ENCODE measurements around the gene BCAP31. TPM values are rescaled to one million over a fixed set of nuclear protein-coding genes. Genes with fewer than 3 reads are reported as not detected.

BCAP31 gene
- total RNA-seq, 1 experiment from 2014 or later, result 235 TPM

DNA sequence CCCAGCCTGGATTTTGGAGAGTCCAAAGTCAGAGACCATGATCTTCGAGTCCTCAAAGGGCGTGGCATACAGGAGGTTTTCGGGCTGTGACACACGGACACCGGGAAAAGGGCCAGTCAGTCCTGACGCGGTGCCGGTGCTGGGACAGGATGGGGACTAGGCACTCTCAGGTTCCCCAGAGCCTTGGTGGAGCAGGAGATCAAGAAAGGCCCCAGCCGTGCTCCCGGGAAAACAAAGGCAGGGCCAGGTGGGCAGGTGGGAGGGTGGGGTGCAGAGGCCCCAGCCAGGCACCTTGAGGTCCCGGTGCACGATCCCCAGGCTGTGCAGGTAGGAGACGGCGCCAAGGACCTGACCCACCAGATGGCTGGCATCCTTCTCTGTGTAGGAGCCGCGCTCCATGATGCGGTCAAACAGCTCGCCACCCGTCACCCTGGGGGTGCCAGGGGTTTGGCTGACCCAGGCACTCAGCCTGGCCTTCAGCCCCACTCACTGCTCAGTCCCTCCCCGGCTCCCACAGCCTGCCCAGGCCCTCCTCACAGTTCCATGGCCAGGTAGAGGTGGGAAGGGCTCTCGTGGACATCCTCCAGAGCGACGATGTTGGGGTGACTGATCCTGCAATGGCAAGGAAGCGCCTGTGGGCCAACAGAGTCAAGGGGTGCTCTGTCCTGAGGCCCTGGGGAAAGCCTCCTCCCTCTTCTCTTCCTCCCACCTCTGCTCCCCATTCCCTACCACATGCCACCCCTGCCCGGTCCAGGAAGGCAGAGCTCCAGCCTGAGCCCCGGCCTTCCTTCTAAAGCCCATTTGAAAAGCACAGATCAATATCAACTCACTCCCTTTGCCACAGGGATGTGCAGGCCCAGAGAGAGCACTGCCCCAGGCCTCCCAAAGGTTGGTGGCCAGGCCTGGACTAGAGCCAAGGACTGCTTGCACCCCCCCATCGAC lies 52.3 kb downstream of the BCAP31 start:
- TF ChIP-seq, protein P1, sequence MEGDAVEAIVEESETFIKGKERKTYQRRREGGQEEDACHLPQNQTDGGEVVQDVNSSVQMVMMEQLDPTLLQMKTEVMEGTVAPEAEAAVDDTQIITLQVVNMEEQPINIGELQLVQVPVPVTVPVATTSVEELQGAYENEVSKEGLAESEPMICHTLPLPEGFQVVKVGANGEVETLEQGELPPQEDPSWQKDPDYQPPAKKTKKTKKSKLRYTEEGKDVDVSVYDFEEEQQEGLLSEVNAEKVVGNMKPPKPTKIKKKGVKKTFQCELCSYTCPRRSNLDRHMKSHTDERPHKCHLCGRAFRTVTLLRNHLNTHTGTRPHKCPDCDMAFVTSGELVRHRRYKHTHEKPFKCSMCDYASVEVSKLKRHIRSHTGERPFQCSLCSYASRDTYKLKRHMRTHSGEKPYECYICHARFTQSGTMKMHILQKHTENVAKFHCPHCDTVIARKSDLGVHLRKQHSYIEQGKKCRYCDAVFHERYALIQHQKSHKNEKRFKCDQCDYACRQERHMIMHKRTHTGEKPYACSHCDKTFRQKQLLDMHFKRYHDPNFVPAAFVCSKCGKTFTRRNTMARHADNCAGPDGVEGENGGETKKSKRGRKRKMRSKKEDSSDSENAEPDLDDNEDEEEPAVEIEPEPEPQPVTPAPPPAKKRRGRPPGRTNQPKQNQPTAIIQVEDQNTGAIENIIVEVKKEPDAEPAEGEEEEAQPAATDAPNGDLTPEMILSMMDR (conservative IDR thresholded peaks at IDR 0.05; ENCODE audit: low read depth, low read length), result no peak
- TF ChIP-seq EZH2 (IDR thresholded peaks at IDR 0.05; ENCODE audit: borderline replicate concordance, low read depth, low read length, poor library complexity, severe bottlenecking), result no peak
- Histone ChIP-seq H3K27ac (ENCODE audit: low read depth, low read length, poor library complexity, severe bottlenecking) (no peak overlapping the region), H3K4me1 (ENCODE audit: insufficient read depth, low read length, poor library complexity, severe bottlenecking) (no peaks in the 10 kb centered on the region), H3K9me3 (ENCODE audit: low read depth, low read length, poor library complexity, severe bottlenecking) (no peaks in the 10 kb centered on the region), H3K4me3 (ENCODE audit: low read depth, low read length, poor library complexity, severe bottlenecking) (no peak overlapping the region), H3K36me3 (ENCODE audit: insufficient read depth, low read length, poor library complexity, severe bottlenecking) (no peaks in the 10 kb centered on the region), H3K27me3 (replicated peaks; ENCODE audit: insufficient read depth, low read depth, low read length, poor library complexity) (no peaks in the 10 kb centered on the region)
- BruUV-seq (replicated peaks), result no TSS peak
- POLR2A ChIA-PET (ENCODE audit: low non-redundant PET), result no interaction called here
- intact Hi-C loops (cut with micrococcal nuclease; ENCODE audit: unreplicated experiment), result no loop called here
- DNase-seq (ENCODE audit: low spot score), result no peak
- CTCF ChIA-PET, result no interaction called here

DNA sequence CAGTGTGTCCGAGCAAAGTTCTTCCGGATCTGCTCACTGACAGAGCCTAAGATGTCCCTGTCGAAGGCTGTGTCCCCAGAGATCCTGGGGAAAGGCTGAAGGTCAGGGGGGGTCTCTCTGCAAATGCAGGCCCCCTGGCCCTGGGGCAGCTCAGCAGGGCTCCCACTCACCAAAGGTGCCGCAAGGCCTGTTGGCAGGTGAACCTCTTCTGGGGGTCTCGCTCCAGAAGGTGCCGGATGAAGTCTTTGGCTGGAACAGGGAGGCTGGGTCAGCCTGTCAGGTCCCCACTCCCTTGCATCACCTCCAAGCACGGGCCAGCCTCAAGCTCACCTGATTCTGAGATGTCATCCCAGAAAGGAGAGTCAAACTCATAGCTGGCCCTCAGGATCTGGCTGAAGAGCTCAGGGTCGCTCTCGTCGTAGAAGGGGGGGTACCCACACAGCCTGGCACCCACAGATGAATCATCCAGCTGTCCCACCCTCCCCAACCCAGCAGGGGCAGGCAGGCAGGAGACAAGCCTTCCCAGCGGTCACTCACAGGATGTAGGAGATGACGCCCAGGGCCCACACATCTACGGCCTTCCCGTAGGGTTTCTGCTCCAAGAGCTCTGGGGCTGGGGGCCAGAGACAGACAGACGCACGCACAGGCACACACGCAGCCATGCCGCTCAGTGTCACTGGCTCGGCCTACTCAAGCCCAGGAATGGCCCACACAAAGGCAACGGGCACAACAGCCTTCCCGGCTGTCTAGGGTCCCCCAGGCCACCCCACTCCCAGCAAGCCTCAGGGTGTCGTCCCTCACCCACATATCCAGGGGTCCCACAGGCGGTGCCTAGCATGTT lies 53.2 kb downstream of the BCAP31 start:
- intact Hi-C loops (cut with micrococcal nuclease; ENCODE audit: unreplicated experiment), result no loop called here
- Histone ChIP-seq H3K27me3 (replicated peaks; ENCODE audit: insufficient read depth, low read depth, low read length, poor library complexity) (no peaks in the 10 kb centered on the region), H3K4me3 (ENCODE audit: low read depth, low read length, poor library complexity, severe bottlenecking) (no peak overlapping the region), H3K9me3 (ENCODE audit: low read depth, low read length, poor library complexity, severe bottlenecking) (no peaks in the 10 kb centered on the region), H3K4me1 (ENCODE audit: insufficient read depth, low read length, poor library complexity, severe bottlenecking) (no peaks in the 10 kb centered on the region), H3K36me3 (ENCODE audit: insufficient read depth, low read length, poor library complexity, severe bottlenecking) (no peaks in the 10 kb centered on the region), H3K27ac (ENCODE audit: low read depth, low read length, poor library complexity, severe bottlenecking) (no peak overlapping the region)
- DNase-seq (ENCODE audit: low spot score), result no peak
- no TSS peak for BruUV-seq (replicated peaks)
- CTCF ChIA-PET, result no interaction called here
- no peak for TF ChIP-seq EZH2 (IDR thresholded peaks at IDR 0.05; ENCODE audit: borderline replicate concordance, low read depth, low read length, poor library complexity, severe bottlenecking)
- TF ChIP-seq, protein P1 (conservative IDR thresholded peaks at IDR 0.05; ENCODE audit: low read depth, low read length), result no peak
- POLR2A ChIA-PET (ENCODE audit: low non-redundant PET), result no interaction called here

DNA sequence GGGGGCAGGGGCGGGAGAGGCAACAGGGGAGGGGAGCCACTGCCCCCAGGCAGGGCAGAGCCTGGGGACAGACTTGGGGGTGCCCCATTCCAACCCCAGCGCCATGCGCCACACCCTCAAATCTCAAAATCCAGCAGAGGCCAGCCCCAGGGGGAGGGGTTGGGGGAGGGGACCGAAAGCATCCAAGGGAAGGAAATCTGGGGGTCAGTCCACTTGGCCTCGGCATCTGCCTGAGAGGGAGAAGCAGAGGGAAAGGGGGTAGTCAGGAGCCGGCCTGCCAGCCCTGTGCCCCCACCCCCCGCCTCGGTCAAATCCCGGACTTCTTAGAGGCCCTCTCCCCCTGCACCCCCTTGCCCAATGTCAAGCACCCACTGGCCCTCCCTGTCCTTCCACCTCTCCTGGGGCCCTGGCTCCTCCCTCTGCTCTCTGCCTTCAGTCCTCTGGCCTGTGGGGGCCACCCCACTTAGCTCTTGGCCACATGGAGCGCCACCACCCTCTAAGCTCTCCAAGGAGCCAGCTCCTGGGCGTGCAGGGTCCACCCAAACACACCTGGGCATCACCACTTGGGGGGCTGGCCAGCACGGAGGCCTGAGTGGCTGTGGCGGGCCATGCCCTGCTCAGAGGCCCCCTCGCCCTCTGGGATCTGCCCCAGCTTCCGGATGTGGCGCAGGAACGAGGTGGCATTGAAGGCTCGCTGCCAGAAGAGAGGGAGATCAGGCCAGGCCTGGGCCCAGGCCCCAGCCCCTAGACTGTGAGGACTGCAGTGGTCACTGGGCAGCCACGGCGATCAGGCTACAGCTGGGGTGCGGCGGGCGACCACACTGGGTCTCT lies 54.1 kb downstream of the BCAP31 start:
- no TSS peak for BruUV-seq (replicated peaks)
- TF ChIP-seq, protein P1 (conservative IDR thresholded peaks at IDR 0.05; ENCODE audit: low read depth, low read length), result no peak
- no peak for TF ChIP-seq EZH2 (IDR thresholded peaks at IDR 0.05; ENCODE audit: borderline replicate concordance, low read depth, low read length, poor library complexity, severe bottlenecking)
- Histone ChIP-seq H3K27me3 (replicated peaks; ENCODE audit: insufficient read depth, low read depth, low read length, poor library complexity) (no peaks in the 10 kb centered on the region), H3K36me3 (ENCODE audit: insufficient read depth, low read length, poor library complexity, severe bottlenecking) (no peaks in the 10 kb centered on the region), H3K4me3 (ENCODE audit: low read depth, low read length, poor library complexity, severe bottlenecking) (no peak overlapping the region), H3K9me3 (ENCODE audit: low read depth, low read length, poor library complexity, severe bottlenecking) (no peaks in the 10 kb centered on the region), H3K4me1 (ENCODE audit: insufficient read depth, low read length, poor library complexity, severe bottlenecking) (no peaks in the 10 kb centered on the region), H3K27ac (ENCODE audit: low read depth, low read length, poor library complexity, severe bottlenecking) (no peak overlapping the region)
- POLR2A ChIA-PET (ENCODE audit: low non-redundant PET), result no interaction called here
- CTCF ChIA-PET, result interaction anchor here (0.6 kb wide), 1 partner anchor 131 kb away, joined by 3 read pairs; no protein-coding TSS in a partner anchor
- DNase-seq (ENCODE audit: low spot score), result no peak
- intact Hi-C loops (cut with micrococcal nuclease; ENCODE audit: unreplicated experiment), result loop anchor here (2.0 to 10.0 kb wide), 3 partner anchors 115 to 713 kb away; no protein-coding TSS in a partner anchor
